ENCODE results near the gene OR6C76. TPM values are rescaled to one million over a fixed set of nuclear protein-coding genes. Genes with fewer than 3 reads are reported as not detected.

OR6C76 gene
- total and polyA plus RNA-seq, 2 of the 8 experiments (the other 6 are each of a cell fraction or from before 2014, with no cell fraction given) = not detected

- no peak overlapping the region for H3K14ac ChIP-seq (ENCODE audit: insufficient read length)
- WGBS, 2 experiments (ENCODE audit: extremely low coverage in 1 of 2, insufficient coverage in 1 of 2, insufficient read length in 1 of 2, insufficient replicate concordance in 2 of 2, low coverage in 1 of 2, low lambda C conversion rate in 2 of 2, missing lambda C conversion rate in 1 of 2) = 86% methylated on average over 1 of the region's 1 CpG; no CpG with 5 or more reads in 1 of the 2 experiments
- H2BK15ac ChIP-seq (ENCODE audit: low read length) = no peak overlapping the region
- TF ChIP-seq CBX8 (IDR thresholded peaks at IDR 0.05; ENCODE audit: borderline replicate concordance, low read depth, low read length) (no peak), ZNF274 (IDR thresholded peaks at IDR 0.05; ENCODE audit: borderline replicate concordance, extremely low read depth, low read length) (no peak), SP4 (IDR thresholded peaks at IDR 0.05; ENCODE audit: low read length) (no peak), TEAD4 (IDR thresholded peaks at IDR 0.05; ENCODE audit: low read depth, low read length) (no peak), PHF8 (conservative IDR thresholded peaks at IDR 0.05; ENCODE audit: low read depth, low read length) (no peak), SP2 (IDR thresholded peaks at IDR 0.05; ENCODE audit: low read length) (no peak), SIRT6 (IDR thresholded peaks at IDR 0.05; ENCODE audit: low read length) (no peak), TBP (IDR thresholded peaks at IDR 0.05; ENCODE audit: low read depth, low read length) (no peak), JUN (IDR thresholded peaks at IDR 0.05; ENCODE audit: low read depth, low read length) (no peak), GABPA (IDR thresholded peaks at IDR 0.05; ENCODE audit: borderline replicate concordance, insufficient read depth, low read length) (no peak), CHD2 (IDR thresholded peaks at IDR 0.05; ENCODE audit: low read length) (no peak)
Observed at GRCh38 chr12:55445357-55445756, 19.3 kb downstream of the OR6C76 start.

More at GRCh38 chr12:55445357-55445756, 19.3 kb downstream of the OR6C76 start:
- Histone ChIP-seq H4K20me1 (replicated peaks in 1 of 2; ENCODE audit: control insufficient read depth in 1 of 2, insufficient read depth in 2 of 2, low read length in 2 of 2) (no peaks in the 10 kb centered on the region), H3K23ac (ENCODE audit: insufficient read length) (no peak overlapping the region), H3K9ac (replicated peaks in 1 of 4; ENCODE audit: extremely low read depth in 1 of 4, low read depth in 3 of 4, low read length in 3 of 4) (no peak overlapping the region), H2AK5ac (ENCODE audit: low read depth, low read length) (no peak overlapping the region), H2BK20ac (ENCODE audit: low read length) (no peak overlapping the region), H3K36me3 (ENCODE audit: control insufficient read depth in 2 of 4, insufficient read depth in 4 of 4, low read length in 3 of 4) (no peaks in the 10 kb centered on the region), H3K4me2 (ENCODE audit: insufficient read depth in 1 of 2, low read depth in 2 of 2, low read length in 2 of 2) (no peak overlapping the region), H4K91ac (replicated peaks; ENCODE audit: insufficient read length, low read length) (no peak overlapping the region), H3K9me3 (ENCODE audit: insufficient read depth in 2 of 2, low read depth in 1 of 2, low read length in 1 of 2) (no peaks in the 10 kb centered on the region), H4K5ac (ENCODE audit: insufficient read length, low read depth, low read length) (no peak overlapping the region), H4K8ac (ENCODE audit: extremely low read depth, insufficient read depth, low read length) (no peak overlapping the region), H3K79me1 (ENCODE audit: low read depth, low read length) (no peaks in the 10 kb centered on the region), H3K4ac (replicated peaks; ENCODE audit: insufficient read length, low read depth, low read length) (no peak overlapping the region), H3K4me1 (replicated peaks in 1 of 4; ENCODE audit: control insufficient read depth in 3 of 4, insufficient read depth in 4 of 4, low read length in 3 of 4) (no peaks in the 10 kb centered on the region), H3K18ac (ENCODE audit: extremely low read depth, low read length) (no peak overlapping the region), H3K23me2 (ENCODE audit: low read depth, low read length) (no peaks in the 10 kb centered on the region), H3K4me3 (ENCODE audit: extremely low read depth in 1 of 4, insufficient read depth in 2 of 4, low read depth in 3 of 4, low read length in 4 of 4) (no peak overlapping the region), H2BK5ac (ENCODE audit: low read depth, low read length) (no peak overlapping the region), H3K56ac (replicated peaks; ENCODE audit: insufficient read length, low read depth, low read length) (no peak overlapping the region), H3K27me3 (replicated peaks in 1 of 4; ENCODE audit: control insufficient read depth in 3 of 4, extremely low read depth in 1 of 4, insufficient read depth in 3 of 4, low read length in 3 of 4) (no peaks in the 10 kb centered on the region), H2AFZ (ENCODE audit: low read length) (no peak overlapping the region), H3K27ac (ENCODE audit: low read depth, low read length) (no peak overlapping the region), H2BK120ac (replicated peaks; ENCODE audit: low read depth, low read length) (no peak overlapping the region), H3K79me2 (ENCODE audit: control insufficient read depth in 1 of 2, insufficient read depth in 2 of 2, low read length in 2 of 2) (no peaks in the 10 kb centered on the region), H2BK12ac (ENCODE audit: low read depth, low read length) (no peak overlapping the region)
- FAIRE-seq (no peak), DNase-seq (ENCODE audit: low read depth in 1 of 2, low spot score in 2 of 2) (no peak)
- CTCF ChIA-PET (ENCODE audit: partially characterized antibody) = interaction anchor here (0.9 to 2.0 kb wide), 5 partner anchors 10 to 257 kb away, joined by 3 to 17 read pairs (median 3); partner anchors contain the start of gene OR6C70
- POLR2A ChIA-PET (ENCODE audit: partially characterized antibody) = no interaction called here

Measured in H1 (cell line).